Psoas muscle (tissue), 8 donors: ENCODE results near the gene UMPS. TPM values are rescaled to one million over a fixed set of nuclear protein-coding genes. Genes with fewer than 3 reads are reported as not detected.

Experiments
- ATAC-seq, 4 donors: fragments of 200-7000 bp; cut with Tn5 transposase; one replicate each; pipeline ENCODE4 v1.9.1; 2020; ENCODE audit warnings: moderate library complexity in 3 of 4, mild to moderate bottlenecking in 2 of 4
- DNase-seq, 2 donors: peaks; one replicate each; pipeline ENCODE4 v3.0.0-alpha.2; 2020
- H3K27ac ChIP-seq: fragments of 200-600 bp; one replicate; pipeline ENCODE4 v1.8.0; 2022
- H3K27me3 ChIP-seq, 3 donors: fragments of 200-600 bp in 1 of 3; one replicate each; pipeline versions ENCODE4 v1.6.1 to v1.8.0; 2013 to 2022; ENCODE audit warnings: low read length in 2 of 3, mild to moderate bottlenecking in 2 of 3, moderate library complexity in 1 of 3; ENCODE audit not compliant: insufficient read depth in 3 of 3
- H3K36me3 ChIP-seq, 2 donors: fragments of 200-600 bp in 1 of 2; one replicate each; pipeline versions ENCODE4 v1.6.1 to v1.8.0; 2013 to 2022; ENCODE audit warnings: low read depth in 1 of 2, mild to moderate bottlenecking in 1 of 2, moderate library complexity in 1 of 2; ENCODE audit not compliant: insufficient read depth in 1 of 2
- H3K4me1 ChIP-seq: fragments of 200-600 bp; one replicate; pipeline ENCODE4 v1.8.0; 2022
- H3K4me3 ChIP-seq: fragments of 200-600 bp; one replicate; pipeline ENCODE4 v1.8.0; 2022; ENCODE audit warnings: mild to moderate bottlenecking
- H3K9me3 ChIP-seq: fragments of 200-600 bp; one replicate; pipeline ENCODE4 v1.8.0; 2022
- WGBS, 3 donors: extraction: QIAGEN DNeasy Blood & Tissue Kit; methylation state at CpG; one replicate each; pipeline versions ENCODE4 v1.1.6 to v1.1.7; 2013; 5-methylcytosine and 5-hydroxymethylcytosine counted together
- intact Hi-C, 2 donors: fragments of 100-400 bp; cut with DNase I; formaldehyde crosslinking; loops; one replicate each; pipeline versions ENCODE4 v1.11.0 to v1.14.2; 2022
- polyA plus RNA-seq, 3 donors: library from polyadenylated mRNA; stranded (reverse); fragments of 200-250 nt; gene quantifications; one replicate each; pipeline ENCODE4 v1.2.3, GENCODE V29; 2013
- total RNA-seq, 4 donors: library from RNA; stranded (reverse); fragmentation: NEBNext Ultra II Directional in 2 of 4; extraction: Animal tissue kit (Norgen Biotek cat#: 25700) in 2 of 4; gene quantifications; one replicate each; pipeline versions ENCODE4 v1.2.1 to v1.2.4, GENCODE V29; 2021 to 2023
- TF ChIP-seq, protein P1 (sequence below): fragments of 200-600 bp; IDR thresholded peaks from one replicate; pipeline ENCODE4 v1.8.0; 2022; ENCODE audit warnings: antibody characterized with exemption
- donor health status: healthy with polysubstance abuse.
- donor health status: DM: no; HTN: no; CAD: no; lungs with moderate emphysema.
- donor health status: Bipolar disorder and iron deficiency.
- donor health status: healthy.
- donor health status: DM: yes; HTN: yes; CAD: no.
- donor health status: DM: no; HTN: no; CAD: no.
- donor health status: DM: no; HTN: no; CAD: no.
- donor health status: DM: yes; HTN: yes; CAD: no.

UMPS gene
- total and polyA plus RNA-seq, 7 donors, result 3.6 to 9.2 (median 6.5) TPM

DNA sequence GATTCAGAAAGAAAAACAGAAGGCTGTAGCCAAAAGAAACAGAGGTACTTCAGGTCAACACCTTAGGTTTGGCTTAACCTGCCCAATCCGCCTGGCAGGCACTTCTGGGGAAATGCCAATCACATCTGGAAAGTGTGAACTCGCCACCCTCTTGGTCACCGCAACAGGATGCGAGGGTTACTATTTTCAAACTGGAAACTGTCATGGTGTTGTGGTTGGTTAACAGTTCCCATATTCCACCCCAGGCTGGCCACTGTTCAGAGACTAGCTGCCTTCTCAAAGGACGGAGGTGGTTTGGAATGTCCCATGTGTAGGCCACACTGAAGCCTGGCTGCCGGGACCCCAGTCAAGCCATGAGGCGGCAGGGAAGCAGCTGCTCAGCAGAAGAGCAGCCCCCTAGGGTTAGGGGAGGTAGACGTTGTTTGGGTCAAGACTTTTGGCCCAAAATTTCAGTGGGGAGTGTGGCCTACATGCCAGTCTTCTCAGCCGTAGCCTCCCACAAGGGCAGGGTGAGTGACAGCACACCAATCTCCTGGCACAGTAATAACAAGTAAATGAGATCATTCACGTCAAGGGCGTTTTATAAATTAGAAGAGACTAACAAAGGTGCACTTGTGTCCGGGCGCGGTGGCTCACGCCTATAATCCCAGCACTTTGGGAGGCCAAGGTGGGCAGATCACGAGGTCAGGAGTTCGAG is 54.6 kb downstream of the UMPS start:
- H3K36me3 ChIP-seq, result peaks cover 0 to 6% of the 10 kb centered on the region in 2 donors
- peaks cover 44% of the 10 kb centered on the region for H3K4me1 ChIP-seq
- no peaks in the 10 kb centered on the region for H3K9me3 ChIP-seq
- H3K27me3 ChIP-seq, result no peaks in the 10 kb centered on the region
- ATAC-seq (no peak), DNase-seq (peak; percentile 23 to 40)
- H3K4me3 ChIP-seq, result no peak overlapping the region
- intact Hi-C loops, result no loop called here
- WGBS, 3 donors, result 86 to 90% (median 86%) methylated on average over 17 of the region's 17 CpGs
- TF ChIP-seq, protein P1, sequence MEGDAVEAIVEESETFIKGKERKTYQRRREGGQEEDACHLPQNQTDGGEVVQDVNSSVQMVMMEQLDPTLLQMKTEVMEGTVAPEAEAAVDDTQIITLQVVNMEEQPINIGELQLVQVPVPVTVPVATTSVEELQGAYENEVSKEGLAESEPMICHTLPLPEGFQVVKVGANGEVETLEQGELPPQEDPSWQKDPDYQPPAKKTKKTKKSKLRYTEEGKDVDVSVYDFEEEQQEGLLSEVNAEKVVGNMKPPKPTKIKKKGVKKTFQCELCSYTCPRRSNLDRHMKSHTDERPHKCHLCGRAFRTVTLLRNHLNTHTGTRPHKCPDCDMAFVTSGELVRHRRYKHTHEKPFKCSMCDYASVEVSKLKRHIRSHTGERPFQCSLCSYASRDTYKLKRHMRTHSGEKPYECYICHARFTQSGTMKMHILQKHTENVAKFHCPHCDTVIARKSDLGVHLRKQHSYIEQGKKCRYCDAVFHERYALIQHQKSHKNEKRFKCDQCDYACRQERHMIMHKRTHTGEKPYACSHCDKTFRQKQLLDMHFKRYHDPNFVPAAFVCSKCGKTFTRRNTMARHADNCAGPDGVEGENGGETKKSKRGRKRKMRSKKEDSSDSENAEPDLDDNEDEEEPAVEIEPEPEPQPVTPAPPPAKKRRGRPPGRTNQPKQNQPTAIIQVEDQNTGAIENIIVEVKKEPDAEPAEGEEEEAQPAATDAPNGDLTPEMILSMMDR, result no peak
- no peak overlapping the region for H3K27ac ChIP-seq

DNA sequence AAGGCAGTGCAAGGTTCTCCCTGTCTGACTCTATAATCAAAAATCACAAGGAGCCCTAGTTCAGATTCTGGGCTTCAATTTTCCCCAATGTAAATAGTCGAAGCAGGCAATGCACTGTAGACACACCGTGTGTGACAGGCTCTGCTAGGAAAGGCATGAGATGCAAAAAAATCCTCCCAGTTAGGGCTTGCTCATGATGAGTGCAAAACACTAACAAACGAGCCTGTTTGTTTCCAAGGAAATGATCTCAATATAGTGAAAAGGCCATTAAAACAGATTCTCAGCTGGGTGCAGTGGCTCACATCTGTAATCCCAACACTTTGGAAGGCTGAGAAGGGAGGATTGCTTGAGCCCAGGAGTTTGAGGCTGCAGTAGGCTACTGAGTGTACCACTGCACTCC is 55.7 kb downstream of the UMPS start:
- no peak for DNase-seq
- Histone ChIP-seq H3K4me1 (peaks cover 36% of the 10 kb centered on the region), H3K27ac (no peak overlapping the region), H3K36me3 (peaks cover 0 to 6% of the 10 kb centered on the region in 2 donors), H3K27me3 (no peaks in the 10 kb centered on the region), H3K4me3 (no peak overlapping the region), H3K9me3 (no peaks in the 10 kb centered on the region)
- intact Hi-C loops, result loop anchor here in 1 of 2 donors (1.0 kb wide), 1 partner anchor 101 kb away; the partner anchor contains the start of gene ITGB5
- no peak for ATAC-seq
- 70 to 78% (median 71%) methylated on average over 3 of the region's 3 CpGs for WGBS, 3 donors
- TF ChIP-seq, protein P1, result no peak

DNA sequence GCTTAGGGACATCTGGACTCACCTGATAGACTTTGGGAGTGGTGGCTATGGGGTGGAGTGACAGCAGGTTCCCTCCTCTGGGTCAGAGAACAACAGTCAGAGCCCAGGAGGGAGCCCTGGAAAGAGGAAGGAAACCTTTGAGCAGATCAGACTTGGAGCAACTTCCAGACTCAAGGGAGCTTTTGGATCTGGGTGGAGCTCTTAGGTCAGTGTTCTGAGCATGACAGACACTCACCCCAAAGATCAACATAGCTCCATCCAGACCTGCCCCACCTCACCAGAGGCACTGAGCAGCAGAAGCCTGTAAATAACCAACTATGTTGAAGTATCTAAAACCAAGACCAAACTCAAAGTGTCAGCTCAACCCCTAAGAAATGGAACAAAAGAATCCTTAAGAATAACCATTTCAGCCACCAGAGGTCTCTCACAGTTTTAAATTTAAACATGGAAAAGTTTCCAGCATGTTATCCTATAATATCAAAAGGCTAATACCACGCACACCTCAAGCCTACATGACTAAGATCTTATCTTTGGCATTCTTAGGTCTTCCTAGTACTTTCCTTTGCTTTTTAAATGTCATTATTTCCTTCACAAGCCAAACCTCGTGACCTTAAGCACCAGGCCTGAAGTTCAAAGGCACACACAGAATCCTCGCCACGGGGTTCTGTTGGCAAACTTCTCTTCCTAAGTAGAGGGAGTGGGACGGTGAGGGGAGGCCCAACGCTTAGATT is 56.4 kb downstream of the UMPS start:
- TF ChIP-seq, protein P1, result peak; percentile 31
- H3K27ac ChIP-seq, result peak overlapping the region; percentile 28
- DNase-seq (no peak), ATAC-seq (peak in 1 of 4 donors; percentile 69)
- peaks cover 34% of the 10 kb centered on the region for H3K4me1 ChIP-seq
- no peak overlapping the region for H3K4me3 ChIP-seq
- peaks cover 0 to 6% of the 10 kb centered on the region in 2 donors for H3K36me3 ChIP-seq
- H3K9me3 ChIP-seq, result no peaks in the 10 kb centered on the region
- intact Hi-C loops, result loop anchor here in 1 of 2 donors (1.0 kb wide), 1 partner anchor 101 kb away; the partner anchor contains the start of gene ITGB5
- H3K27me3 ChIP-seq, result peaks cover 0 to 1% (median 0%) of the 10 kb centered on the region in 3 donors
- WGBS, 3 donors, result 60 to 79% (median 63%) methylated on average over 6 of the region's 6 CpGs

DNA sequence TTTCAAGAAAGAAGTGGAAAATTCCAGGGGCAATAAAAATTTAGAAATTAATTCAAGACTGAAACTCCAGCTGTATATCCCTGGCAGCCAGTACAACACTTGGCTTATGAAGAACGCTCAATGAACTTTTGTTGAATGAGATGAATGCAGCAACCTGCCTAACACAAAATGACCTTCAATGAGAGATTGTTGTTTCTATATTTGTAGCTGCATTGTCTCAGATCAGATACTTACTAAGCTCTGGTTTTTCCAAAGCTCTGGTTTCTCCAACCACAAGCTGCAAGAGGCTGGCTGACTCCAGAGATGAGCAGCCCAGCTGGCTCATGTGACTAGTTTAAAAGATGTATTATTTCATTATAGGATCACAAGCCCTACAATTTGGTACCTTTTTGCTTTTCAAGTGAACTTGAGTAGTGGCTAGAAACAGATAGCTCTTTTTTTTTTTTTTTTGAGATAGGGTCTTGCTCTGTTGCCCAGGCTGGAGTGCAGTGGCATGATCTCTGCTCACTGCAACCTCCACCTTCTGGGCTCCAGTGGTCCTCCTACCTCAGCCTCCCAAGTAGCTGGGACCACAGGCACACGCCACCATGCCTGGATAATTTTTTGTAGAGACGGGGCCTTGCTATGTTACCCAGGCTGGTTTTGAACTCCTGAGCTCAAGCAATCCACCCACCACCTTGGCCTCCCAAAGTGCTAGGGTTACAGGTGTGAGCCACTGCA is 57.4 kb downstream of the UMPS start:
- peak in 2 of 4 donors; percentile 6 to 36 for ATAC-seq

More for the DNA sequence above, 57.4 kb downstream of the UMPS start:
- peak overlapping the region; percentile 28 for H3K27ac ChIP-seq
- 80 to 84% (median 81%) methylated on average over 3 of the region's 3 CpGs for WGBS, 3 donors
- H3K27me3 ChIP-seq, result peaks cover 0 to 1% (median 0%) of the 10 kb centered on the region in 3 donors
- no peaks in the 10 kb centered on the region for H3K9me3 ChIP-seq
- peaks cover 0 to 6% of the 10 kb centered on the region in 2 donors for H3K36me3 ChIP-seq
- TF ChIP-seq, protein P1, result no peak
- DNase-seq, result no peak
- no peak overlapping the region for H3K4me3 ChIP-seq
- intact Hi-C loops, result no loop called here
- peaks cover 30% of the 10 kb centered on the region for H3K4me1 ChIP-seq
